ENCODE results near the gene ATP2C1. TPM values are rescaled to one million over a fixed set of nuclear protein-coding genes. Genes with fewer than 3 reads are reported as not detected.

The ATP2C1 gene
- total and polyA plus RNA-seq, 2 of the 4 experiments (the other 2 are of a cell fraction), result 41.4 to 50.2 TPM

- Histone ChIP-seq H4K8ac (ENCODE audit: low read depth in 2 of 2, low read length in 2 of 2) (no peak overlapping the region), H3K79me1 (ENCODE audit: low read depth in 1 of 2, low read length in 2 of 2) (peaks cover 12 to 47% of the 10 kb centered on the region in 2 experiments), H4K5ac (ENCODE audit: low read depth, low read length) (no peak overlapping the region), H2BK120ac (ENCODE audit: low read depth, low read length) (no peak overlapping the region), H2BK15ac (ENCODE audit: low read depth, low read length) (no peak overlapping the region), H2BK5ac (ENCODE audit: low read depth, low read length, poor library complexity, severe bottlenecking) (no peak overlapping the region), H3K56ac (ENCODE audit: extremely low read depth, insufficient read depth, low read length) (no peak overlapping the region), H3K4me2 (ENCODE audit: low read depth, low read length) (no peak overlapping the region), H3K9me1 (ENCODE audit: insufficient read depth, low read length) (peaks cover 2% of the 10 kb centered on the region), H4K20me1 (ENCODE audit: insufficient read depth, low read length) (peaks cover 17% of the 10 kb centered on the region), H3K4me1 (ENCODE audit: control insufficient read depth, insufficient read depth, low read length) (peaks cover 2% of the 10 kb centered on the region; the same call in 1 of the 2 replicates), H2BK20ac (ENCODE audit: low read depth, low read length) (no peak overlapping the region), H3K18ac (ENCODE audit: low read depth, low read length) (no peak overlapping the region), H2AFZ (replicated peaks; ENCODE audit: low read length, poor library complexity) (no peak overlapping the region), H3K9me3 (ENCODE audit: control insufficient read depth, insufficient read depth, low read length) (peaks cover 2% of the 10 kb centered on the region), H4K91ac (ENCODE audit: insufficient read depth, low read depth, low read length) (no peak overlapping the region), H3K23ac (ENCODE audit: low read depth, low read length) (no peak overlapping the region), H3K36me3 (ENCODE audit: control insufficient read depth, insufficient read depth, low read length) (peaks cover 5% of the 10 kb centered on the region), H3K4me3 (ENCODE audit: insufficient read depth, low read depth, low read length) (no peak overlapping the region), H2AK5ac (ENCODE audit: low read depth, low read length) (no peak overlapping the region), H3K14ac (replicated peaks; ENCODE audit: low read depth, low read length) (no peak overlapping the region), H3K4ac (ENCODE audit: low read depth, low read length) (no peak overlapping the region), H2AK9ac (replicated peaks; ENCODE audit: low read depth, low read length, poor library complexity) (peak overlapping the region; percentile 47), H3K27ac (ENCODE audit: insufficient read depth, low read length) (no peak overlapping the region), H3K27me3 (ENCODE audit: control insufficient read depth, insufficient read depth, low read length) (no peaks in the 10 kb centered on the region), H3K9ac (ENCODE audit: low read depth, low read length) (no peak overlapping the region)
- intact Hi-C loops (cut with micrococcal nuclease), result no loop called here
- in situ Hi-C loops (cut with MboI; ENCODE audit: low sequenced_read_pairs), result no loop called here
- POLR2A ChIA-PET (ENCODE audit: unreplicated experiment), result no interaction called here
- dilution Hi-C loops (cut with HindIII; ENCODE audit: low sequenced_read_pairs, unreplicated experiment), result no loop called here
- TF ChIP-seq ELK1 (IDR thresholded peaks at IDR 0.05; ENCODE audit: borderline replicate concordance, low read depth, low read length) (no peak), CEBPB (IDR thresholded peaks at IDR 0.05; ENCODE audit: low read depth, low read length) (no peak), RFX5 (IDR thresholded peaks at IDR 0.05; ENCODE audit: low read depth, low read length) (no peak)
- TF ChIP-seq, protein P1, sequence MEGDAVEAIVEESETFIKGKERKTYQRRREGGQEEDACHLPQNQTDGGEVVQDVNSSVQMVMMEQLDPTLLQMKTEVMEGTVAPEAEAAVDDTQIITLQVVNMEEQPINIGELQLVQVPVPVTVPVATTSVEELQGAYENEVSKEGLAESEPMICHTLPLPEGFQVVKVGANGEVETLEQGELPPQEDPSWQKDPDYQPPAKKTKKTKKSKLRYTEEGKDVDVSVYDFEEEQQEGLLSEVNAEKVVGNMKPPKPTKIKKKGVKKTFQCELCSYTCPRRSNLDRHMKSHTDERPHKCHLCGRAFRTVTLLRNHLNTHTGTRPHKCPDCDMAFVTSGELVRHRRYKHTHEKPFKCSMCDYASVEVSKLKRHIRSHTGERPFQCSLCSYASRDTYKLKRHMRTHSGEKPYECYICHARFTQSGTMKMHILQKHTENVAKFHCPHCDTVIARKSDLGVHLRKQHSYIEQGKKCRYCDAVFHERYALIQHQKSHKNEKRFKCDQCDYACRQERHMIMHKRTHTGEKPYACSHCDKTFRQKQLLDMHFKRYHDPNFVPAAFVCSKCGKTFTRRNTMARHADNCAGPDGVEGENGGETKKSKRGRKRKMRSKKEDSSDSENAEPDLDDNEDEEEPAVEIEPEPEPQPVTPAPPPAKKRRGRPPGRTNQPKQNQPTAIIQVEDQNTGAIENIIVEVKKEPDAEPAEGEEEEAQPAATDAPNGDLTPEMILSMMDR (conservative IDR thresholded peaks at IDR 0.05; ENCODE audit: low read depth, low read length), result no peak
- 40% methylated on average over 1 of the region's 7 CpGs; no CpG with 5 or more reads in 1 of the 2 experiments for WGBS, 2 experiments (ENCODE audit: extremely low coverage in 2 of 2, insufficient read length in 1 of 2)
- ATAC-seq (ENCODE audit: low read depth) (no peak), DNase-seq (no peak)
- CTCF ChIA-PET, result no interaction called here
- no TSS peak for BruUV-seq (replicated peaks)
These were observed 24.4 kb downstream of the ATP2C1 start for GRCh38 chr3:130918328-130918727.

All from IMR-90 (cell line).